NCI-H128 (cell line): Measurements from ENCODE around the gene ABCA8.
"Not testable (repeated sequence)": the region's sequence is repeated elsewhere in the genome, so short reads cannot be mapped to it uniquely, and the experiment has no call there.

Experiments
- DNase-seq: peaks from one replicate; lab custom pipeline; 2025; ENCODE audit not compliant: unreplicated experiment; lab: John Stamatoyannopoulos, UW

The ABCA8 gene

GRCh38 chr17:68955181-68955841 lies at the start of gene ABCA8:
Gene ABCA8, minus strand, starts transcription at chr17:68955392. Its CDS starts 13,358 bp downstream, at chr17:68942034.
- DNase-seq: no peak

- DNase-seq: not testable (repeated sequence)
Measured at GRCh38 chr17:69004759-69005158, 49.6 kb upstream of the ABCA8 start.

GRCh38 chr17:68999743-69000142 lies 44.6 kb upstream of the ABCA8 start:
- not testable (repeated sequence) for DNase-seq

GRCh38 chr17:68993112-68993511 lies 37.9 kb upstream of the ABCA8 start:
- no peak for DNase-seq

GRCh38 chr17:68987966-68988365 lies 32.8 kb upstream of the ABCA8 start:
- DNase-seq: no peak

GRCh38 chr17:68981288-68981687 lies 26.1 kb upstream of the ABCA8 start:
- no peak for DNase-seq

GRCh38 chr17:68973098-68973846 lies 18.1 kb upstream of the ABCA8 start:
- DNase-seq: no peak

- DNase-seq: no peak
Measured at GRCh38 chr17:68972119-68972704, 17.0 kb upstream of the ABCA8 start.

- no peak for DNase-seq
Measured at GRCh38 chr17:68969101-68969500, 13.9 kb upstream of the ABCA8 start.

- DNase-seq: no peak
Measured at GRCh38 chr17:68963958-68964357, 8.8 kb upstream of the ABCA8 start.

GRCh38 chr17:68961214-68961882 lies 6.2 kb upstream of the ABCA8 start:
- DNase-seq: no peak

- not testable (repeated sequence) for DNase-seq
Measured at GRCh38 chr17:68959117-68959516, 3.9 kb upstream of the ABCA8 start.

- no peak for DNase-seq
Measured at GRCh38 chr17:68957944-68958343, 2.8 kb upstream of the ABCA8 start.

- no peak for DNase-seq
Measured at GRCh38 chr17:68954146-68954896, 871 bp downstream of the ABCA8 start.

GRCh38 chr17:68953340-68953997 lies 1.7 kb downstream of the ABCA8 start:
- DNase-seq: no peak

- DNase-seq: no peak
Measured at GRCh38 chr17:68950725-68951124, 4.5 kb downstream of the ABCA8 start.

- DNase-seq: not testable (repeated sequence)
Measured at GRCh38 chr17:68947868-68948267, 7.3 kb downstream of the ABCA8 start.

GRCh38 chr17:68944435-68945035 lies 10.7 kb downstream of the ABCA8 start:
- DNase-seq: no peak

- DNase-seq: not testable (repeated sequence)
Measured at GRCh38 chr17:68943812-68944182, 11.4 kb downstream of the ABCA8 start.
